Large intestine (tissue), 3 donors: ENCODE data around the gene OSTM1. TPM values are rescaled to one million over a fixed set of nuclear protein-coding genes. Genes with fewer than 3 reads are reported as not detected.

Experiments used
- DNase-seq, 2 donors: peaks; one replicate each; pipeline versions ENCODE4 v3.0.0 to v3.0.0-alpha.2; 2013
- H3K27ac ChIP-seq: one replicate; pipeline ENCODE4 v1.5.1; 2013; ENCODE audit warnings: low read length
- H3K27me3 ChIP-seq: 2 replicates; pipeline ENCODE4 v1.6.1; 2013; ENCODE audit warnings: low read length; ENCODE audit not compliant: control insufficient read depth, insufficient read depth
- H3K36me3 ChIP-seq: 2 replicates; pipeline ENCODE4 v1.6.1; 2013; ENCODE audit warnings: low read length; ENCODE audit not compliant: control insufficient read depth, insufficient read depth
- H3K4me1 ChIP-seq: one replicate; pipeline ENCODE4 v1.6.1; 2013; ENCODE audit warnings: low read length; ENCODE audit not compliant: control insufficient read depth, insufficient read depth
- H3K4me3 ChIP-seq: one replicate; pipeline ENCODE4 v1.5.1; 2013; ENCODE audit warnings: low read length
- H3K9me3 ChIP-seq: one replicate; pipeline ENCODE4 v1.6.1; 2013; ENCODE audit warnings: mild to moderate bottlenecking, low read depth, low read length, moderate library complexity; ENCODE audit not compliant: control insufficient read depth
- WGBS: methylation state at CpG from one replicate; pipeline ENCODE4 v1.1.5; 2013; ENCODE audit warnings: low lambda C conversion rate; ENCODE audit not compliant: insufficient coverage; 5-methylcytosine and 5-hydroxymethylcytosine counted together
- polyA plus RNA-seq: library from polyadenylated mRNA; unstranded; fragments of 120-200 nt; gene quantifications from one replicate; pipeline ENCODE4 v1.2.1, GENCODE V29; 2013

OSTM1 gene
- polyA plus RNA-seq, 1 donor = 20.4 TPM

DNA sequence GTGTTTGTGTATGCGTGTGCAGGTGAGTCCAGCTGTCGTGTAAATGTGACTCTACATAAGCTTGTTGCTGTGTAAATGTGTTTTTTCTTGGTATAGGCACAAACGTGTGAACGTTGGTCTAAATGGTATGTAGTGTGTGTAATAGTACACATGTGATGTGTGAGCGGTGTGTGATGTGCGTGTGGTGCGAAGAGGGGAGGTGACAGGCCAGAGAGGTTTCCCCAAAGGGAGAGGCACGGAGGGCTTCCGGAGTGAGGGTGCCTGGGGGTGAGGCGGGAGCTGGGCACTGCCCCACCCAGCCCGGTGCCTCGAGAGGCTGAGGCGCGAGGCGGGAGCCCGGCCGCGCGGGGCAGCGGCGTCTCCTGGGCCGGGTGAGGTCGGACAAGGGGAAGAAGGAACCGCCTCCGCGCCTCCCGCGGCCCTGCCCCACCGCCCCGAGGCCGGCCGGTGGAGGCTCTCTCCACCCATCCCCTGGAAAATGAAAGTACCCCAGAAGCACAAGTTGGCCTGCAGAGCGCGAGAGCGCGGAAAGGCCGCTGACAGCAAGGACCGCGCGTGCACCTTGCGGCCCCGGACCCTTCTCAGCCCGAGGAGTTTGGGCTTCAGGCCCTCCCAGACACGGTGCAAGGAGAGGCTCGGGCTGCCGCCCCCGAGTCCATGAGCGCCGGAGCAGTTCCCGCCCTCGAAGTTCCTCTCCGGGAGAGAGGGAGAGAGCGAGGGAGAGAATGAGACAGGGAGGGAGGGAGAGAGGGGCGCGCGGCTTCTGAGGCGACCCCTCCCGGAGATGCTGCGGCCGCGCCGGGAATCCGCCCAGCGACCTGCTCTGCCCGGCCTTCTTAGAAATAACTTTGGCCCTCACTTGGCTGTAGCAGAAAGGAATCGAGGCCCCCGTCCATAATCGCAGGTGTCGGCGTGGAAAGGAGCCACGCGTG lies 43.2 kb upstream of the OSTM1 start:
- H3K27me3 ChIP-seq = peaks cover 92% of the 10 kb centered on the region
- WGBS = no CpG with 5 or more reads among the region's 72 CpGs
- H3K27ac ChIP-seq = no peak overlapping the region
- H3K36me3 ChIP-seq = no peaks in the 10 kb centered on the region
- H3K9me3 ChIP-seq = peaks cover 5% of the 10 kb centered on the region
- peak in 1 of 2 donors; percentile 70 for DNase-seq
- H3K4me3 ChIP-seq = peak overlapping the region; percentile 57
- H3K4me1 ChIP-seq = peaks cover 43% of the 10 kb centered on the region

GRCh38 chr6:108116546-108117426 lies 42.2 kb upstream of the OSTM1 start:
- no peaks in the 10 kb centered on the region for H3K36me3 ChIP-seq
- peaks cover 43% of the 10 kb centered on the region for H3K4me1 ChIP-seq
- DNase-seq = peak in 1 of 2 donors; percentile 29
- H3K4me3 ChIP-seq = no peak overlapping the region
- H3K9me3 ChIP-seq = peaks cover 5% of the 10 kb centered on the region
- H3K27me3 ChIP-seq = peaks cover 89% of the 10 kb centered on the region
- no peak overlapping the region for H3K27ac ChIP-seq
- WGBS = no CpG with 5 or more reads among the region's 46 CpGs

DNA sequence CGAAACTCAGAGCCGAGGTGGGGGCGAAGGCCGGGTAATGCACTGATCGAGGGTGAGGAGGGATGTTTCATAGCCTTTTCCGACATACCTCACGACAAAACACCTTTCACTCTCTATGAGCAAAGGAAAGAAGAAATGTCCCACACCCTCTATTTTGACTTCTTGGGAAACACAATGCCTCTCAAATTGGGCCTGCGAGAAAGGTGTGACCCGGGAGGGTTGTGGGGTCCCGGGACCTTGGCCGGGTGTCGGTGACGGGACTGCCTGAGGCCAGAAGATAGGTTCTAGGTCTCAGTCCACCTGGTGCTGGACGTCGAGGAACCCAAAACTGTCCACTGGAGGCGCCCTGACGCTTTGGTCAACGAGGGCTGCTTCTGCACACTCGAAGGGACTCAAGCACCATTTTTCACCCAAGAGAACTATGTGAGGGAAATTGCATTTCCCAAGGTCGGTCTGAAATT lies 41.1 kb upstream of the OSTM1 start:
- peak overlapping the region; percentile 36 for H3K4me3 ChIP-seq
- peaks cover 43% of the 10 kb centered on the region for H3K4me1 ChIP-seq
- no peak overlapping the region for H3K27ac ChIP-seq
- peaks cover 5% of the 10 kb centered on the region for H3K9me3 ChIP-seq
- H3K27me3 ChIP-seq = peaks cover 82% of the 10 kb centered on the region
- H3K36me3 ChIP-seq = no peaks in the 10 kb centered on the region
- WGBS = no CpG with 5 or more reads among the region's 20 CpGs
- peak in 1 of 2 donors; percentile 67 for DNase-seq

- DNase-seq = peak; percentile 42 to 69
- Histone ChIP-seq H3K4me3 (peak overlapping the region; percentile 36), H3K27me3 (peaks cover 77% of the 10 kb centered on the region), H3K27ac (no peak overlapping the region), H3K36me3 (no peaks in the 10 kb centered on the region), H3K9me3 (peaks cover 5% of the 10 kb centered on the region), H3K4me1 (peaks cover 43% of the 10 kb centered on the region)
- no CpG with 5 or more reads among the region's 50 CpGs for WGBS
These were observed 40.5 kb upstream of the OSTM1 start for GRCh38 chr6:108114841-108115597.

DNA sequence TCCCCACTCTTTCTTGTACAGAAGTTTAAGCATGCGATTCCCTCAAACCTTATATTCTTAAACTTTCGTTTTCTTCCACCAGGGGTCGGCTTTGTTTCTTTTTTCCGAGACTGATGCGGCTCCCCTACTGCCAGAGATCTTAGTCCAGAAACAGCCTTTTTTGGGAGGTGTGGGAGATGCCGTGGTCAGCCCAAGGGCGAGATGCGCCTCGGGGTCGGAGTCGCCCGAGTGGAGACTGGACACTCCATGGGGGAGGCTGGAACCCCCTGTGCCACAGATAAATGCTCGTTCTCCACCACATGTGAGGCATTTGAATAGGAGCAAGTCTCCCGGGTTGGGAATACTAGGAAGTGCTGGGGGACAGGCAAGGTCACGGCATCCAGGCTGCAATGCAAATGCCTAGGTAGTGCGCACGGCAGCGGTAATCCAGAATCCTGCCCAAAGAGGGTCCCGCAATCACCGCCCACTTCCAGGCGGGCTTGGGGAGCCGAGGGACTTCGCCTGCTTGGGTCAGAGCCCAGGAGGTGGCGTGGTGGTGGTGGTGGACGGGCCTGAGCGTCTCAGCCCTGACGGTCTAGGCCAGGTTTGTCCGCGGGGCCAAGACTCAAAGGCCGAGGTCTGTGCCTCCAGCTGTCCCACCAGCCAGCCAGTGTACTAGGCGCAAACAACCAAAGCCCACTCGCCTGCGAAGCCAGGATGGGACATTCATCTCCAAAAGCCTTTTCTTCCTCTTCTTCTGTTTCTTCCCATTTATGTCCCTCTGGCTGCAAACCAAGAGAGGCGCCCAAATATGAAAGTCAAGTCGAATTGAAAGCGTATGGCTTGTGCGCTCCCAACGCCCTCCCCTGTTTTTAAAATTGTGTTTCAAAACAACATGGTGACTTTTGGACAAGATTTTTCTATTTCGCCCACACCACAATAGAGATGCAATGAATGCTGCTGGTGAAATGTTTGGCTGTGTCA lies 39.3 kb upstream of the OSTM1 start:
- Histone ChIP-seq H3K27me3 (peaks cover 68% of the 10 kb centered on the region), H3K27ac (no peak overlapping the region), H3K4me3 (peak overlapping the region; percentile 19), H3K9me3 (peaks cover 5% of the 10 kb centered on the region), H3K36me3 (no peaks in the 10 kb centered on the region), H3K4me1 (peaks cover 40% of the 10 kb centered on the region)
- peak in 1 of 2 donors; percentile 64 for DNase-seq
- 19% methylated on average over 9 of the region's 39 CpGs for WGBS

- Histone ChIP-seq H3K9me3 (no peaks in the 10 kb centered on the region), H3K4me3 (no peak overlapping the region), H3K27ac (no peak overlapping the region), H3K4me1 (no peaks in the 10 kb centered on the region), H3K36me3 (no peaks in the 10 kb centered on the region), H3K27me3 (peaks cover 17% of the 10 kb centered on the region)
- no peak for DNase-seq
These were observed 33.8 kb upstream of the OSTM1 start for GRCh38 chr6:108108374-108108773.

DNA sequence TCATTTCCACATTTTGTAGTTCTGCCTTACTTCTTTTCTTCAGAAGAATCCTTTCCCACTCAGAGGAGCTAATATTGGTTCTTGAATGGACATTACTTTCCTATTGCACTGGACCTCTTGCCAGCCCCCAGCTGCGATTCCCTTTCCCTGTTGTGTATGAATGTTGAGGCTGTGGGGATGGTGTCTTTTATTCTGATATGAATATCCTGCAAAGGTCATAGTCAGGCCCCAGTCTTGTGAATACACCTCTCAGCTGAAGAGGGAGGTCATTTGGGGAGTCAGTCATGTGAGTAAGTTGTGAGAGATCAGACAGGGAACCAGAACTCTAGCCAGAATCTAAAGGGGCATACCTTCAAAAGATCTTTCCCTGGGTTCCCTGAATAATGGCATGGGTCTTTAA lies 32.6 kb upstream of the OSTM1 start:
- no peak for DNase-seq
- Histone ChIP-seq H3K27me3 (peaks cover 10% of the 10 kb centered on the region), H3K9me3 (no peaks in the 10 kb centered on the region), H3K4me1 (no peaks in the 10 kb centered on the region), H3K27ac (no peak overlapping the region), H3K36me3 (no peaks in the 10 kb centered on the region), H3K4me3 (no peak overlapping the region)
- no CpG with 5 or more reads among the region's 1 CpG for WGBS

GRCh38 chr6:108106694-108107093 lies 32.2 kb upstream of the OSTM1 start:
- Histone ChIP-seq H3K4me1 (no peaks in the 10 kb centered on the region), H3K4me3 (no peak overlapping the region), H3K9me3 (no peaks in the 10 kb centered on the region), H3K36me3 (no peaks in the 10 kb centered on the region), H3K27me3 (peaks cover 10% of the 10 kb centered on the region), H3K27ac (no peak overlapping the region)
- no CpG with 5 or more reads among the region's 1 CpG for WGBS
- no peak for DNase-seq

- no peaks in the 10 kb centered on the region for H3K36me3 ChIP-seq
- H3K4me1 ChIP-seq = no peaks in the 10 kb centered on the region
- WGBS = 60% methylated on average over 1 of the region's 5 CpGs
- DNase-seq = no peak
- H3K4me3 ChIP-seq = no peak overlapping the region
- peaks cover 10% of the 10 kb centered on the region for H3K27me3 ChIP-seq
- H3K9me3 ChIP-seq = no peaks in the 10 kb centered on the region
- no peak overlapping the region for H3K27ac ChIP-seq
These were observed 31.7 kb upstream of the OSTM1 start for GRCh38 chr6:108106261-108106660.
